Progenitor cell of endocrine pancreas (in vitro differentiated cells): ENCODE results near the gene CHGA. TPM values are rescaled to one million over a fixed set of nuclear protein-coding genes. Genes with fewer than 3 reads are reported as not detected.

Source experiments
- DNase-seq: peaks from one replicate; pipeline ENCODE4 v3.0.0; 2021; ENCODE audit warnings: low spot score; ENCODE audit not compliant: unreplicated experiment
- H3K27ac Mint-ChIP-seq: 2 replicates; pipeline ENCODE4 v1.8.0; 2021; ENCODE audit warnings: mild to moderate bottlenecking, moderate library complexity, mixed read lengths
- H3K27me3 Mint-ChIP-seq: 2 replicates; pipeline ENCODE4 v1.8.0; 2021; ENCODE audit warnings: mixed read lengths
- H3K36me3 Mint-ChIP-seq: 2 replicates; pipeline ENCODE4 v1.8.0; 2022; ENCODE audit warnings: mixed read lengths; ENCODE audit not compliant: insufficient read depth
- H3K4me1 Mint-ChIP-seq: 2 replicates; pipeline ENCODE4 v1.8.0; 2021; ENCODE audit warnings: low read depth, mixed read lengths
- H3K4me3 Mint-ChIP-seq: 2 replicates; pipeline ENCODE4 v1.8.0; 2021; ENCODE audit warnings: low read depth, mild to moderate bottlenecking, moderate library complexity, mixed read lengths
- H3K9me3 Mint-ChIP-seq: 2 replicates; pipeline ENCODE4 v1.8.0; 2021; ENCODE audit warnings: low read depth, mixed read lengths
- total RNA-seq: library from RNA; stranded (reverse); gene quantifications from 2 replicates; pipeline ENCODE4 v1.2.1, GENCODE V29; 2021
- TF ChIP-seq, protein P1 (sequence below): fragments of 200-600 bp; sonication (generic); IDR thresholded peaks from one replicate; pipeline ENCODE4 v1.5.0; 2021; ENCODE audit warnings: antibody characterized with exemption, mild to moderate bottlenecking; ENCODE audit not compliant: unreplicated experiment

Gene CHGA
- total RNA-seq, 1 donor from 2014 or later = 1,590 TPM

DNA sequence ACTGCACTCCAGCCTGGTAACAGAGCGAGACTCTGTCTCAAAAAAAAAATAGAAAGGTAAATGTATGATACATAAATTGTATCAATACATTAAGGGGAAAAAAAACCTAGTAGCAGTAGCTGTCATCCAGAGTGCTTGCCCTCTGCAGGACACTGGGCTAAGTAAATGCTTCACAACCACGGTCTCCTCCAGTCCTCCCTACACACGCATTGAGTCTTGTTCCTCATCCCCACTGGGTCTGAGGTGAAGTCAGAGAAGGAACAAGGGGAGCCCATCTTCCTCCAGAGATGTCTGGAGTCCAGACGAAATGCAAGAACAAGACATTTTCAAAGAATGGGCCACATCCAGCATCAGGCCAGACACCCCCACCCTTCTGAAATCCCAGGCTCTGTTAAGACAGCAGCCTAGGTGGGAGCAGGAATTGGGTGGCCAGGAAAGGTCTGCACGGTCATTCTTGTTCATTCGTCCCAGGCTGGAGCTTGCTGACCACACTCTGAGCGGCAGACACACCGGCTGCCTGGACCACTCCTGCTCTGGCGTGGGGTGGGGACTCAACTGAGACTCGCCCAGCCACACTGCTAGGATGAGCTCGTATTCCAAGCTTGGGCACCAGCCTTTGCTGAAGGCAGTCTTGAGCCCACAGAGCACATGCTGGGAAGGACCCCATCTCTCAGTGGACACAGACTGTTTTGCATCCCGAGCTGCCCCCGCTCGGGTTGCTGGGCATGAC lies 45.5 kb downstream of the CHGA start:
- no peak overlapping the region for H3K4me3 Mint-ChIP-seq
- TF ChIP-seq, protein P1, sequence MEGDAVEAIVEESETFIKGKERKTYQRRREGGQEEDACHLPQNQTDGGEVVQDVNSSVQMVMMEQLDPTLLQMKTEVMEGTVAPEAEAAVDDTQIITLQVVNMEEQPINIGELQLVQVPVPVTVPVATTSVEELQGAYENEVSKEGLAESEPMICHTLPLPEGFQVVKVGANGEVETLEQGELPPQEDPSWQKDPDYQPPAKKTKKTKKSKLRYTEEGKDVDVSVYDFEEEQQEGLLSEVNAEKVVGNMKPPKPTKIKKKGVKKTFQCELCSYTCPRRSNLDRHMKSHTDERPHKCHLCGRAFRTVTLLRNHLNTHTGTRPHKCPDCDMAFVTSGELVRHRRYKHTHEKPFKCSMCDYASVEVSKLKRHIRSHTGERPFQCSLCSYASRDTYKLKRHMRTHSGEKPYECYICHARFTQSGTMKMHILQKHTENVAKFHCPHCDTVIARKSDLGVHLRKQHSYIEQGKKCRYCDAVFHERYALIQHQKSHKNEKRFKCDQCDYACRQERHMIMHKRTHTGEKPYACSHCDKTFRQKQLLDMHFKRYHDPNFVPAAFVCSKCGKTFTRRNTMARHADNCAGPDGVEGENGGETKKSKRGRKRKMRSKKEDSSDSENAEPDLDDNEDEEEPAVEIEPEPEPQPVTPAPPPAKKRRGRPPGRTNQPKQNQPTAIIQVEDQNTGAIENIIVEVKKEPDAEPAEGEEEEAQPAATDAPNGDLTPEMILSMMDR = no peak
- peaks cover 12% of the 10 kb centered on the region for H3K9me3 Mint-ChIP-seq
- no peaks in the 10 kb centered on the region for H3K27me3 Mint-ChIP-seq
- H3K4me1 Mint-ChIP-seq = peaks cover 7% of the 10 kb centered on the region
- peak overlapping the region; percentile 20 for H3K27ac Mint-ChIP-seq
- DNase-seq = no peak
- H3K36me3 Mint-ChIP-seq = peaks cover 17% of the 10 kb centered on the region

DNA sequence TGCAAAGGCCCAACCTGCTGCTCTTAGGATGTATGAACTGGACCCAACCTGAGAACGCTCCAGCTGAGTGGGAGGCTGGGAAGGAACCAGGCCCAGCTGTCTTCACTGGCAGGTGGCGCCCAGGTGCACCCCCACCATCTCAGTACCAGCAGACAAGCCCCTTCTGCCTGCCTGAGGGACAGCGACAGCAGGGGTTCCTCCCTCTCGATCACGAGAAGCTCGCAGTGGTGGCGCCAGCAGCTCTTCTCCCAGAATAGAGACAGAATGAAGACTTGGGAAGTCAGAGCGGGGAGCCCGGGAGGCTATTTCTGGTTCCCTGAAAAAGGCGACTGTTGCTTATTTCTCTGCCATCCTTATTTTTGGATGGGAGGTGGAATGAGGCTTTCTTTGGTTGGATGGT lies 46.5 kb downstream of the CHGA start:
- H3K4me1 Mint-ChIP-seq = no peaks in the 10 kb centered on the region
- H3K27ac Mint-ChIP-seq = no peak overlapping the region
- TF ChIP-seq, protein P1 = no peak
- H3K27me3 Mint-ChIP-seq = no peaks in the 10 kb centered on the region
- peaks cover 15% of the 10 kb centered on the region for H3K36me3 Mint-ChIP-seq
- H3K4me3 Mint-ChIP-seq = no peak overlapping the region
- H3K9me3 Mint-ChIP-seq = peaks cover 12% of the 10 kb centered on the region
- no peak for DNase-seq

DNA sequence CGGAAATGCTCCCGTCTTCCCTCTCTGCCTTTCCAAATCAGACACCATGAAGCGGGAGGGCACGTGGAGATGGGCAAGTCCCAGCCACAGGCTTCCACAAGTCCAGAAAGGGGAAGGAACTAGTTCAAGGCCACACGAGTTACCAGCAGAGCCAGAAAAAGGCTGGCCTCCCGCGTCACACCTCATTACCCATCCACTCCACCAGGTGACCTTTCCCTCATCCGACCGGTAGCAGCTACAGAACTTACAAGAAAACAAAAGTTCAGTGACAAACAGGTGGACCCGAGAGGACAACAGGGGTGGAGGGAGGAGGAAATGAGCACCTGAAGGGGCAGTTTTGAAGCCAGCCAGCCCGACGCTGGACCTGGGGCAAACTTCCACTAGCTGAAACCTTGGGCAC lies 46.9 kb downstream of the CHGA start:
- H3K4me3 Mint-ChIP-seq = no peak overlapping the region
- no peak for DNase-seq
- H3K27ac Mint-ChIP-seq = no peak overlapping the region
- no peaks in the 10 kb centered on the region for H3K4me1 Mint-ChIP-seq
- TF ChIP-seq, protein P1 = no peak
- peaks cover 15% of the 10 kb centered on the region for H3K36me3 Mint-ChIP-seq
- no peaks in the 10 kb centered on the region for H3K27me3 Mint-ChIP-seq
- peaks cover 12% of the 10 kb centered on the region for H3K9me3 Mint-ChIP-seq

DNA sequence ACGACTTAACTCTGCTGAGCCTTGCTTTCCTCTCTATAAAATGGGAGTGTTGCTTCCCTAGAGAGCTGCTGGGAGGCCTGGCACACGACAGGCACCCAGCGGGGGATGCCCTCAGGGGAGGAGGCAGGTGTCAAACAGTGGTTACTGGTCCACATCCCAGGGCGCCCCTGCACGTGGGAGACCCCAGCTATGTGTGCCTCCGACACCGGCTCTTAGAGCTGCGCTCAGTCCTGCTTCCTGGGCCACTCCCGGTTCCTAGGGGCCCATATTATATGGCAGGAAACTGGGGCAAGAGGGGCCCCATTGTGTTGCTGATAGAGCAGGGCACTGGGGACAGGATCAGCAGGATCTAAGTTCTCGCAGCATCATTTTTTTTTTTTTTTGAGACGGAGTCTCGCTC lies 47.3 kb downstream of the CHGA start:
- Mint-ChIP-seq H3K27ac (no peak overlapping the region), H3K27me3 (no peaks in the 10 kb centered on the region), H3K36me3 (peaks cover 13% of the 10 kb centered on the region), H3K9me3 (peaks cover 9% of the 10 kb centered on the region), H3K4me1 (no peaks in the 10 kb centered on the region), H3K4me3 (no peak overlapping the region)
- TF ChIP-seq, protein P1 = no peak
- no peak for DNase-seq

DNA sequence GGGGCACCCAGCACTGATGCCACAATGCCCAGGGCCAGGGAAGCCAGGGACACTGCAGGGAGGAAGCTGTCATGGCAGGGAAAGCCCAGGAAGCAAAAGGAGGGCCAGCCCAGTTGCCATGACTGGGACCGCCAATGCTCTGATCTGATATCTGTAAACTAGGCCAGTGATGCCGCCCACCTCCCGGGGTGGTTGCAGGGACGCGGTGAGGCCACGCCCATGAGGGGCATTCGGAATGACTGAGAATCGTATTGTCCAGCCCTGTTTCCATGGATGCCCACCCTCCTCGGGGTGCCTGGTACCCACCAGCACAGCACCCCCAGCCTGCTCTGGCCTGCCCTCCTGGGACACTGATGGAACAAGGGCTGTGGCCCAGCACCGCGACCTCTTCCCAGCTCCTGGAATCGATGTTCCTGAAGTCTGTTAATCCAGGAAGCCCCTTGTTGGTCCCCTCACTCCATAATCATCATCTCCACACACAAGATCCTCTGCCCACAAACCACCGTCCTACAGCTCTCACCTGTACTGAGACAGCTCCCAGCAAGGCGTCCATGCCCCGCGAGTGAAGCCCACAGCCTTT lies 48.7 kb downstream of the CHGA start:
- TF ChIP-seq, protein P1 = no peak
- H3K4me3 Mint-ChIP-seq = no peak overlapping the region
- H3K27me3 Mint-ChIP-seq = no peaks in the 10 kb centered on the region
- peaks cover 13% of the 10 kb centered on the region for H3K9me3 Mint-ChIP-seq
- peak overlapping the region; percentile 5 for H3K27ac Mint-ChIP-seq
- no peak for DNase-seq
- peaks cover 16% of the 10 kb centered on the region for H3K36me3 Mint-ChIP-seq
- no peaks in the 10 kb centered on the region for H3K4me1 Mint-ChIP-seq
